ENCODE data around the gene DLG4.

The DLG4 gene

DNA sequence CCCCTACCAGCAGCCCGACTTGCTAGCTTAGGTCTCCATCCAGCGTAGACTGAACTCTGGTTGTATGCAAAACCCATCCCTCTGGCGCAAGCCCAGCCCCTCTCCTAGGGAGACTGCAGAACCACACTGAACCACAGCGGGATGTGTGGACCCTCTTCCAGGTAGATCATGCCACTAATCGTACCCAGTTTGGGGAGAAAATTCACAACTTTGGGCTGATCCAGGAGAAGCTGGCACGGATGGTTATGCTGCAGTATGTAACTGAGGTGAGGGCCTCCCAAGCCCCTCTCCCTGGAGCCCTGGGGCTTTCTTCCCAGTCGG, 3.3 kb upstream of the DLG4 start:
- H3K4me3 ChIP-seq (ENCODE audit: control insufficient read depth, low read depth, low read length) = no peak overlapping the region
- DNase-seq (ENCODE audit: low read depth) = no peak
- TF ChIP-seq, protein P1, sequence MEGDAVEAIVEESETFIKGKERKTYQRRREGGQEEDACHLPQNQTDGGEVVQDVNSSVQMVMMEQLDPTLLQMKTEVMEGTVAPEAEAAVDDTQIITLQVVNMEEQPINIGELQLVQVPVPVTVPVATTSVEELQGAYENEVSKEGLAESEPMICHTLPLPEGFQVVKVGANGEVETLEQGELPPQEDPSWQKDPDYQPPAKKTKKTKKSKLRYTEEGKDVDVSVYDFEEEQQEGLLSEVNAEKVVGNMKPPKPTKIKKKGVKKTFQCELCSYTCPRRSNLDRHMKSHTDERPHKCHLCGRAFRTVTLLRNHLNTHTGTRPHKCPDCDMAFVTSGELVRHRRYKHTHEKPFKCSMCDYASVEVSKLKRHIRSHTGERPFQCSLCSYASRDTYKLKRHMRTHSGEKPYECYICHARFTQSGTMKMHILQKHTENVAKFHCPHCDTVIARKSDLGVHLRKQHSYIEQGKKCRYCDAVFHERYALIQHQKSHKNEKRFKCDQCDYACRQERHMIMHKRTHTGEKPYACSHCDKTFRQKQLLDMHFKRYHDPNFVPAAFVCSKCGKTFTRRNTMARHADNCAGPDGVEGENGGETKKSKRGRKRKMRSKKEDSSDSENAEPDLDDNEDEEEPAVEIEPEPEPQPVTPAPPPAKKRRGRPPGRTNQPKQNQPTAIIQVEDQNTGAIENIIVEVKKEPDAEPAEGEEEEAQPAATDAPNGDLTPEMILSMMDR (IDR thresholded peaks at IDR 0.05; ENCODE audit: control insufficient read depth, insufficient read depth, low read depth, low read length, missing control alignments) = no peak

DNA sequence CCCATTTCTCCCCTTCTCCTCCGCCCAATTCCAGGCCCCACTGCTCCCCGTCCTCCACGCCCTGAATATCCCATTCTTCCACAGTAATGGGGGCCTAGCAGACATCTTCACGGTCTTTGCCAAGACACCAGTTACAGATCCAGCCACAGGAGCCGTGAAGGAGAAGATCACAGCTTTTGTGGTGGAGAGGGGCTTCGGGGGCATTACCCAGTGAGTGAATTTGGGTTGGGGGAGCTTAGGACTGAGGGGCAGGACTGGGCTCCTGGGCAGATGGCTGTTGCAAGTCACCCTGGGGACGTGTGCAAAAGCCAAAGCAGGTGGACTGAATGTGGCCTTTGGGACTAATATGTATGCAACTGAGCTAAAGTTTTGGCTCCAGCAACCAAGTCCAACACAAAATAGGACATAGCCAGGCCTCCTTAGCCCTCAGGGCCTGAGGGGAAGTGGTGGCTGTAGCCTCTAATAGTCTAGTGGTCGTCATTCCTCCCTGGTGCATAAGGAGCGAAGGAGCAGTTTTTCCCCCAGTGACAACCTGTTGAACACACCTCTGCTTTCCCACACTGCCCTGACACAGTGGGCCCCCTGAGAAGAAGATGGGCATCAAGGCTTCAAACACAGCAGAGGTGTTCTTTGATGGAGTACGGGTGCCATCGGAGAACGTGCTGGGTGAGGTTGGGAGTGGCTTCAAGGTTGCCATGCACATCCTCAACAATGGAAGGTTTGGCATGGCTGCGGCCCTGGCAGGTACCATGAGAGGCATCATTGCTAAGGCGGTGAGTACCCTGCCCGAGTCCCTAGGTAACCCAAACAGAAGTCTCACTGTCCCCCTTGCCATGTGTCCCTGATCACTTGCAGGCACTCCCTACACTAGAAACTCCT, 2.7 kb upstream of the DLG4 start:
- TF ChIP-seq, protein P1 (IDR thresholded peaks at IDR 0.05; ENCODE audit: control insufficient read depth, insufficient read depth, low read depth, low read length, missing control alignments) = no peak
- H3K4me3 ChIP-seq (ENCODE audit: control insufficient read depth, low read depth, low read length) = no peak overlapping the region
- DNase-seq (ENCODE audit: low read depth) = no peak

DNA sequence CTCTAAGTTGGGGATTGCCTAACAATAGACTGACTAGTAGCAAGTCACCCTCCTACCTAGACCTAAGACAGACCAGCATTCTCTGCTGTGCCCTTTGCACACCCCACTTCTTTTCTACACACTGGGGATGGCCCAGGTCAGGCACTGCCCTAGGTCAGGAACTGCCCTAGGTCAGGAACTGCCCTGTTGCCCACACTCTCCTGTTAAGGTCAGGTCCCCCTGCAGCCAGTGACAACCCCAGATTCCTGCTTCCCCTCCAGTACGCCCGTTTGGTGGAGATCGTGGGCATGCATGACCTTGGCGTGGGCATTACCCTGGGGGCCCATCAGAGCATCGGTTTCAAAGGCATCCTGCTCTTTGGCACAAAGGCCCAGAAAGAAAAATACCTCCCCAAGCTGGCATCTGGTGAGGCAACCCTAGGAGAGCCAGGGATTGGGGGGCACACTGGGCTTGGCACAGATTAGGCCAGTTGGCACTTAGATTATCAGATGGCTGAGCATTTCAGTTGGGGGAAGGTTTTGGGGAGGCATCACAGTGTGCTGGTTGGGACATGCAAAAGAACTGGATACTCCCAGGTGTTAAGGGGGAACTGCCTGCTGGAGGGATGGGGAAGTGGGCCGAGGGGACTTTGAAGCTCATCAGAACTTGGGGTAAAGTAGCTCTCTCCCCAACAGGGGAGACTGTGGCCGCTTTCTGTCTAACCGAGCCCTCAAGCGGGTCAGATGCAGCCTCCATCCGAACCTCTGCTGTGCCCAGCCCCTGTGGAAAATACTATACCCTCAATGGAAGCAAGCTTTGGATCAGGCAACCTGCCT, 1.8 kb upstream of the DLG4 start:
- DNase-seq (ENCODE audit: low read depth) = no peak
- H3K4me3 ChIP-seq (ENCODE audit: control insufficient read depth, low read depth, low read length) = no peak overlapping the region
- TF ChIP-seq, protein P1 (IDR thresholded peaks at IDR 0.05; ENCODE audit: control insufficient read depth, insufficient read depth, low read depth, low read length, missing control alignments) = no peak

DNA sequence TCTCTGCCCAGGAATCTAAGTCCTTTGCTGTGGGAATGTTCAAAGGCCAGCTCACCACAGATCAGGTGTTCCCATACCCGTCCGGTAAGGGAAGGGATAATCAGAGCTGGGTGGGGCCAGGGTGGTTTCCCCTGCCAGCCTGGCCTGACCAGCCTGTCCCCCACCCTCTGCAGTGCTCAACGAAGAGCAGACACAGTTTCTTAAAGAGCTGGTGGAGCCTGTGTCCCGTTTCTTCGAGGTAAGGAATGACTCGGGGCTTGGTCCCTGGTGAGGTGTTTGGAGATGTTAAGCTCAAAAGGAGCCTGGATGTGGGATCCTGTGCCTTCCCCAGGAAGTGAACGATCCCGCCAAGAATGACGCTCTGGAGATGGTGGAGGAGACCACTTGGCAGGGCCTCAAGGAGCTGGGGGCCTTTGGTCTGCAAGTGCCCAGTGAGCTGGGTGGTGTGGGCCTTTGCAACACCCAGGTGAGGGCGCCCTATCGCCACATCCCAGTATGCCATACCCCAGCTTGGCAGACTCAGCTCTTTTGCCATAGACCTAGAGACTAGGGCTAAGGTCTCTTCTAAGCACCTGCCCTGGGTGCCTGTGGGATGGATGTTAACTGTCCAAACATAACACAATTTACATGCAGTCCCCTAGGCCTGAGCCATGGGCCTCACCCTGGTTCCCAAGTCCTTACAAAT, 1.1 kb upstream of the DLG4 start:
- TF ChIP-seq, protein P1 (IDR thresholded peaks at IDR 0.05; ENCODE audit: control insufficient read depth, insufficient read depth, low read depth, low read length, missing control alignments) = peak; percentile 61
- H3K4me3 ChIP-seq (ENCODE audit: control insufficient read depth, low read depth, low read length) = peak overlapping the region; percentile 77
- no peak for DNase-seq (ENCODE audit: low read depth)

DNA sequence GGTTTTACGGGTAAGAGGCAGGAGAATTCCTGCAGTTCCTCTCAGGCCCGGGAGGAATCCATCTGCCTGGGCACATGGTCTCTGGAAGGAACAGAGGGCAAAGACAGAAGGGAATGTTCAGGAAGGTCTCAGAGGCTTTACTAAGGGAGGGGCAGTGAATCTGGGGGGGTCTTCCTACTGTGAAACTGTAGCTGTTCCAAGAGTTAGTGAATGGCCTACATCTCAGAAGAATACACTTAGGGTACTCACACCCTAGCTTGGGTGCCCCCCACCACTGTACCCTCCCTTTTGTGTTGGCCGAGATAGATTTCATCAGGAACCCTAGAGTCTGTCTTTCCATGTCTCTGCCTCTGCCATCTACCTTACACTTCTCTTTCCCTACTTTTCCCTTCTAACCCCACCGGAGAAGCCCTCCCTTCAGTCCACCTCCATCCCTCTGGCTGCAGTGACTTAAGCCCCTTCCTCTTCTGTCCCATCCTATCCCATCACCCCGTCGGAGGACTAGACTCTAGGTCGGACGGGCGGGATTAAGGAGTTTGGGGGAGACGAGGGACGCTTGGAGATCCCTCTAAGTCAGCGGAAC, 316 bp downstream of the DLG4 start:
- DNase-seq (ENCODE audit: low read depth) = no peak
- TF ChIP-seq, protein P1 (IDR thresholded peaks at IDR 0.05; ENCODE audit: control insufficient read depth, insufficient read depth, low read depth, low read length, missing control alignments) = no peak
- H3K4me3 ChIP-seq (ENCODE audit: control insufficient read depth, low read depth, low read length) = peak overlapping the region; percentile 77

DNA sequence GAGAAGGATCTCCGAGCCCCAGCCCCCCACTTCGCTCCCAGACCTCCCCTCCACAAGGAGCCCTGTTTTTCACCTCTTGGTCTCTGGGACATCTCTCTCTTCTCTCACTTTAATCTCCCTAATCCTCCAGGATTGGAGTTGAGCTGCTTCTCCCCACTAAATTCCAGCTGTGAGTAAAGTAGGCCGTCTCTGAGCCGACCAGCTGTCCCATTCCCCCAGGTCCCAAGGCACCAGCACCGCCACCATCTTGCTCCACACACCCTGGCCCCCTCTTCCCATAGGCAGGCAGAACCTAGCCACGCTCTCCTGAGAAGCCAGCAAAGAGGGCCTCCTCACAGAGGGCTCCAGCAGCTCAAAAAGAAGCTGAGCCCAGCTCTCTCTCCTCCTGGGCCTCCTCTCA, 878 bp downstream of the DLG4 start:
- no peak overlapping the region for H3K4me3 ChIP-seq (ENCODE audit: control insufficient read depth, low read depth, low read length)
- TF ChIP-seq, protein P1 (IDR thresholded peaks at IDR 0.05; ENCODE audit: control insufficient read depth, insufficient read depth, low read depth, low read length, missing control alignments) = no peak
- no peak for DNase-seq (ENCODE audit: low read depth)
